Astrocyte (in vitro differentiated cells and primary cell): ENCODE results near the gene BOLA1. TPM values are rescaled to one million over a fixed set of nuclear protein-coding genes. Genes with fewer than 3 reads are reported as not detected.

Source experiments
- DNase-seq: peaks from one replicate; pipeline ENCODE4 v3.0.0-alpha.2; 2010; ENCODE audit warnings: low read depth
- FAIRE-seq: peaks from 2 replicates; lab custom pipeline; 2011; peaks lifted over from hg19 to GRCh38; lab: Jason Lieb, UNC
- H2AFZ ChIP-seq: 2 replicates; pipeline ENCODE4 v1.6.0; 2012; ENCODE audit warnings: low read depth, low read length, inconsistent platforms
- H3K27ac ChIP-seq: 2 replicates; pipeline ENCODE4 v1.5.1; 2011; ENCODE audit warnings: low read depth, low read length, inconsistent platforms
- H3K27me3 ChIP-seq: 2 replicates; pipeline ENCODE4 v1.6.0; 2011; ENCODE audit warnings: low read length, inconsistent platforms; ENCODE audit not compliant: insufficient read depth
- H3K36me3 ChIP-seq: 2 replicates; pipeline ENCODE4 v1.5.1; 2011; ENCODE audit warnings: low read length, inconsistent platforms; ENCODE audit not compliant: insufficient read depth
- H3K4me1 ChIP-seq: 2 replicates; pipeline ENCODE4 v1.5.1; 2011; ENCODE audit warnings: low read length, inconsistent platforms; ENCODE audit not compliant: insufficient read depth
- H3K4me2 ChIP-seq: 2 replicates; pipeline ENCODE4 v1.6.0; 2012; ENCODE audit warnings: low read length, inconsistent platforms
- H3K4me3 ChIP-seq: 2 replicates; pipeline ENCODE4 v1.5.1; 2011; ENCODE audit warnings: low read depth, mild to moderate bottlenecking, low read length, inconsistent platforms; ENCODE audit not compliant: insufficient read depth
- H3K79me2 ChIP-seq: 2 replicates; pipeline ENCODE4 v1.6.0; 2012; ENCODE audit warnings: mild to moderate bottlenecking, low read length, inconsistent platforms; ENCODE audit not compliant: insufficient read depth
- H3K9ac ChIP-seq: 2 replicates; pipeline ENCODE4 v1.6.0; 2012; ENCODE audit warnings: mild to moderate bottlenecking, low read length, inconsistent platforms
- H3K9me3 ChIP-seq: 2 replicates; pipeline ENCODE4 v1.5.1; 2012; ENCODE audit warnings: low read depth, mild to moderate bottlenecking, low read length, inconsistent platforms; ENCODE audit not compliant: insufficient read depth
- H4K20me1 ChIP-seq: 2 replicates; pipeline ENCODE4 v1.6.0; 2012; ENCODE audit warnings: low read length, inconsistent platforms; ENCODE audit not compliant: insufficient read depth
- H3K27ac Mint-ChIP-seq: one replicate; pipeline ENCODE4 v1.8.0; 2021; ENCODE audit warnings: mild to moderate bottlenecking, mixed read lengths; ENCODE audit not compliant: unreplicated experiment
- H3K27me3 Mint-ChIP-seq: one replicate; pipeline ENCODE4 v1.8.0; 2021; ENCODE audit warnings: low read depth, mixed read lengths; ENCODE audit not compliant: unreplicated experiment
- H3K36me3 Mint-ChIP-seq: one replicate; pipeline ENCODE4 v1.8.0; 2021; ENCODE audit warnings: low read depth, mixed read lengths; ENCODE audit not compliant: unreplicated experiment
- H3K4me1 Mint-ChIP-seq: one replicate; pipeline ENCODE4 v1.8.0; 2021; ENCODE audit warnings: low read depth, mixed read lengths; ENCODE audit not compliant: unreplicated experiment
- H3K4me3 Mint-ChIP-seq: one replicate; pipeline ENCODE4 v1.8.0; 2021; ENCODE audit warnings: mild to moderate bottlenecking, moderate library complexity, mixed read lengths; ENCODE audit not compliant: unreplicated experiment
- H3K9me3 Mint-ChIP-seq: one replicate; pipeline ENCODE4 v1.8.0; 2021; ENCODE audit warnings: mild to moderate bottlenecking, mixed read lengths; ENCODE audit not compliant: unreplicated experiment
- CTCF ChIP-seq: IDR thresholded peaks from 2 replicates; pipeline ENCODE4 v1.5.1; 2011; ENCODE audit warnings: low read depth, mild to moderate bottlenecking, inconsistent platforms, low read length, moderate library complexity; ENCODE audit not compliant: insufficient read depth
- EZH2 ChIP-seq: IDR thresholded peaks from 2 replicates; pipeline ENCODE4 v1.6.1; 2012; ENCODE audit warnings: mild to moderate bottlenecking, low read length, inconsistent platforms; ENCODE audit not compliant: insufficient read depth
- total RNA-seq: library from RNA; stranded (reverse); gene quantifications from 2 replicates; pipeline ENCODE4 v1.2.1, GENCODE V29; 2021

Gene BOLA1
- total RNA-seq, 1 donor from 2014 or later = 6.1 TPM

DNA sequence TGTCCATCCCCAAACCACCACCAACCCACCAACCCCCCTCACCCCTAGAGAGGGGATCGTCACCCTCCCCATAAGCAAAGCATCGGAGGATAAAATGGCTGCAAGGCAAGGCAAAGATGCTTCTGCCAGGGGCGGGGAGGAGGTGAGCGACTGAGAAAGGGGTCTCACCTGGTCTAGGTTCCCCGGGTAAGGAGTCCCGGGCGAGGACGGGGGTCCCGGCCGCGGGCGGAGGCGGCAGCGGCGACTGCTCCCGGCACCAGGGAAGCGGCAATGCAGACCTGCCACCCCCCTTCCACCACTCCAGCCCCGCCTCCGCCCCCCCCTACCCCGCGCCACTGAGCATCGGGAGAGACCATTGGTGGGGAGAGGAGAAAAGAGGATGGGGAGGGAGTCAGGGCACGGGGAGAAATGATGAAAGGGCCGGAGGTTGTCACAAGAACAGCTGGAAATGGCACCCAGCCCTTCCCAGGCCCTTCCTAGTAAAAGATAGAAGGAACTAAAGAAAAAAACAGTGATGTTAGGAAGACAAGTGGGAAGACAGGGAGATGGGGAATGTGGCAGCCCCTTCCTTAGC is 18.3 kb downstream of the BOLA1 start, which contains the start of gene SV2A:
Gene SV2A (minus strand): TSS at position 274 of the 574 bp plus-strand sequence. CDS start 4,004 bp downstream, outside the sequence.
- peak within 1 kb of the TSS; percentile 72 for H3K4me3 ChIP-seq
- no peak within 1 kb of the TSS for H3K27ac Mint-ChIP-seq
- peaks cover 8% of the 10 kb centered on the region for H3K4me1 ChIP-seq
- no peak within 1 kb of the TSS for H3K27ac ChIP-seq
- no peaks in the 10 kb centered on the region for H3K27me3 ChIP-seq
- peak within 1 kb of the TSS; percentile 95 for H3K4me2 ChIP-seq
- peak within 1 kb of the TSS; percentile 86 for H3K4me3 Mint-ChIP-seq
- H3K9me3 Mint-ChIP-seq = no peaks in the 10 kb centered on the region
- H3K27me3 Mint-ChIP-seq = peaks cover 2% of the 10 kb centered on the region
- peak within 1 kb of the TSS; percentile 85 for H2AFZ ChIP-seq
- peak; percentile 44 for DNase-seq
- no peaks in the 10 kb centered on the region for H4K20me1 ChIP-seq
- H3K4me1 Mint-ChIP-seq = peaks cover 5% of the 10 kb centered on the region
- peaks cover 7% of the 10 kb centered on the region for H3K36me3 Mint-ChIP-seq
- TF ChIP-seq EZH2 = no peak
- TF ChIP-seq CTCF = no peak
- peaks cover 9% of the 10 kb centered on the region for H3K36me3 ChIP-seq
- H3K9ac ChIP-seq = peak within 1 kb of the TSS; percentile 85
- H3K79me2 ChIP-seq = peaks cover 4% of the 10 kb centered on the region
- H3K9me3 ChIP-seq = no peaks in the 10 kb centered on the region
- FAIRE-seq = no peak

- H3K4me1 Mint-ChIP-seq = peaks cover 22% of the 10 kb centered on the region
- Histone ChIP-seq H3K27ac (no peak overlapping the region), H3K9ac (no peak overlapping the region), H3K79me2 (peaks cover 34% of the 10 kb centered on the region), H3K36me3 (peaks cover 44% of the 10 kb centered on the region), H3K4me2 (no peak overlapping the region), H3K4me1 (peaks cover 16% of the 10 kb centered on the region), H3K27me3 (no peaks in the 10 kb centered on the region), H3K9me3 (no peaks in the 10 kb centered on the region), H2AFZ (no peak overlapping the region), H3K4me3 (no peak overlapping the region), H4K20me1 (peaks cover 37% of the 10 kb centered on the region)
- H3K27ac Mint-ChIP-seq = no peak overlapping the region
- no peaks in the 10 kb centered on the region for H3K27me3 Mint-ChIP-seq
- DNase-seq (no peak), FAIRE-seq (no peak)
- H3K4me3 Mint-ChIP-seq = no peak overlapping the region
- peaks cover 28% of the 10 kb centered on the region for H3K36me3 Mint-ChIP-seq
- TF ChIP-seq EZH2 (no peak), CTCF (no peak)
- no peaks in the 10 kb centered on the region for H3K9me3 Mint-ChIP-seq
Measured at GRCh38 chr1:149923626-149924025, 24.3 kb downstream of the BOLA1 start.

DNA sequence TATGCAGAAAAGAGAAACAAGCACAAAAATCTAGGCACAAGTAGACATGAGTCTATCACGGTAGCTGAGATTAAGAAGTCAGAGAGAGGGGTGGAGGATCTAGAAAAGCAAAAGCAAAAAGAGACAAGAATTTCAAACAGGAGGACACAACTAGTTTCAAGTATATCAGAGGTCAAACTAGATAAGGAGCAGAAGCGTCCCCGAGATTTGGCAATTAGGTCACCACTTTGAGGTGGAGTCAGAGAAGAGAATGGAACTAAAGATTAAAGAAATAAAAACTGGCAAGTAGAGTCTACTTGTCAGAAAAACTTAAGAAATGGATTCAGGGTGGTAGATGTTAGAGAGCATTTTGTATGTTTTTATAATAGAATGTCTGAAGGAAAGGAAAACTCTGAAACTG is 26.0 kb downstream of the BOLA1 start:
- peak overlapping the region; percentile 78 for H3K4me3 Mint-ChIP-seq
- FAIRE-seq = no peak

More for the DNA sequence above, 26.0 kb downstream of the BOLA1 start:
- H3K4me1 Mint-ChIP-seq = peaks cover 28% of the 10 kb centered on the region
- H3K9me3 ChIP-seq = no peaks in the 10 kb centered on the region
- TF ChIP-seq EZH2 = no peak
- TF ChIP-seq CTCF = no peak
- H3K9me3 Mint-ChIP-seq = peaks cover 2% of the 10 kb centered on the region
- H3K27me3 ChIP-seq = no peaks in the 10 kb centered on the region
- peak overlapping the region; percentile 92 for H3K4me2 ChIP-seq
- H3K4me1 ChIP-seq = peaks cover 17% of the 10 kb centered on the region
- H3K27ac Mint-ChIP-seq = no peak overlapping the region
- no peak overlapping the region for H2AFZ ChIP-seq
- peaks cover 37% of the 10 kb centered on the region for H4K20me1 ChIP-seq
- H3K27ac ChIP-seq = no peak overlapping the region
- peaks cover 34% of the 10 kb centered on the region for H3K79me2 ChIP-seq
- DNase-seq = no peak
- H3K36me3 ChIP-seq = peaks cover 44% of the 10 kb centered on the region
- no peak overlapping the region for H3K9ac ChIP-seq
- no peak overlapping the region for H3K4me3 ChIP-seq
- H3K36me3 Mint-ChIP-seq = peaks cover 28% of the 10 kb centered on the region
- no peaks in the 10 kb centered on the region for H3K27me3 Mint-ChIP-seq
